ENCODE results near the gene C2CD4C. TPM values are rescaled to one million over a fixed set of nuclear protein-coding genes. Genes with fewer than 3 reads are reported as not detected.

Gene C2CD4C, protein sequence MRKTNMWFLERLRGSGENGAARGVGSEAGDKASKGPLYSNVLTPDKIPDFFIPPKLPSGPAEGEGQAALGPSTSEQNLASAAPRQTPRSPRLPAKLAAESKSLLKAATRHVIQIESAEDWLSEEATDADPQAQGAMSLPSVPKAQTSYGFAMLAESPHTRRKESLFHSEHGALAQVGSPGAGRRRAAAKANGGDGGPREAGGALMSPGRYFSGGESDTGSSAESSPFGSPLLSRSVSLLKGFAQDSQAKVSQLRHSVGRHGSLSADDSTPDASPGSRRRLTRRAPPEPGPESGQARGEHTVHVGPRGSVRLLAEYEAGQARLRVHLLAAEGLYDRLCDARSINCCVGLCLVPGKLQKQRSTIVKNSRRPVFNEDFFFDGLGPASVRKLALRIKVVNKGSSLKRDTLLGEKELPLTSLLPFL
- total RNA-seq = 1 to 10 TPM in 2 of 4 donors, not detected in 2; 2.4 to 2.5 TPM

DNA sequence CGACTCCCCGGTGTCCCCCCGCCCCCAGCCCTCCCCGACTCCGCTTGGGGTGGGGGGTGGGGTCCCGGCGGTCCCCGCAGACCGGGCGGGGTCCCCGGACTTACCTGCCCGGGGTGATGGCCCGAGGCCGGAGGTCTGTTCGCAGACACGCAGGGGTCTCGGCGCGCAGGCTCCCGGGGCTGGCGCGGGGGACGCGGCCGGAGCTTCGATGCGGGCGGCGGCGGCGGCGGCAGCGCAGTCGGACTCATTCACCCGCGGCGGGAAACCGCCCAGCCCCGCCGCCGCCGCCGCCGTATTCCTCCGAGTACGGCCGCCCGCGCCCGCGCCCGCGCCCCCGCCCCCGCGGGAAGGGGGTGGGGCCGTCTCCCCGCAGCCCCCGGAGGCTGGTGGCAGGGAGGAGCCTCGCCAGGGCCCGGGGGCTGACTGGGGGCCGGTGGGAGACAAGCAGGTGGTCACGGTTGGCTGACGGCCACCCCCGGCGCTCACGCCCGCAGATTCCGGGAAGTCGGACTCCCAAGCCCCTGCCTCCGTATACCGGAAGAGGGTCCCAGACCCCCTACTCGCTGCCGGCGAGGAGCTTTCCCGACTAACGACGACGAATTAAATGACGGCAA lies at the start of gene C2CD4C:
Gene C2CD4C, minus strand, starts transcription at position 246 of the 614 bp plus-strand sequence. CDS start 786 bp downstream, outside the sequence.
- H3K27ac ChIP-seq = no peak within 1 kb of the TSS
- TF ChIP-seq CTCF (IDR thresholded peaks at IDR 0.05) (no peak), POLR2A (IDR thresholded peaks at IDR 0.05) (no peak)
- no peaks in the 10 kb centered on the region for H3K36me3 ChIP-seq
- no peak for DNase-seq
- no peaks in the 10 kb centered on the region for H3K9me3 ChIP-seq
- H3K4me1 ChIP-seq = peaks cover 0 to 12% of the 10 kb centered on the region in 2 donors
- peak within 1 kb of the TSS; percentile 31 to 38 for H3K4me3 ChIP-seq
- H3K27me3 ChIP-seq = peaks cover 0 to 7% of the 10 kb centered on the region in 2 donors
- intact Hi-C loops (cut with DNase I; ENCODE audit: low total_unique reads) = no loop called here

DNA sequence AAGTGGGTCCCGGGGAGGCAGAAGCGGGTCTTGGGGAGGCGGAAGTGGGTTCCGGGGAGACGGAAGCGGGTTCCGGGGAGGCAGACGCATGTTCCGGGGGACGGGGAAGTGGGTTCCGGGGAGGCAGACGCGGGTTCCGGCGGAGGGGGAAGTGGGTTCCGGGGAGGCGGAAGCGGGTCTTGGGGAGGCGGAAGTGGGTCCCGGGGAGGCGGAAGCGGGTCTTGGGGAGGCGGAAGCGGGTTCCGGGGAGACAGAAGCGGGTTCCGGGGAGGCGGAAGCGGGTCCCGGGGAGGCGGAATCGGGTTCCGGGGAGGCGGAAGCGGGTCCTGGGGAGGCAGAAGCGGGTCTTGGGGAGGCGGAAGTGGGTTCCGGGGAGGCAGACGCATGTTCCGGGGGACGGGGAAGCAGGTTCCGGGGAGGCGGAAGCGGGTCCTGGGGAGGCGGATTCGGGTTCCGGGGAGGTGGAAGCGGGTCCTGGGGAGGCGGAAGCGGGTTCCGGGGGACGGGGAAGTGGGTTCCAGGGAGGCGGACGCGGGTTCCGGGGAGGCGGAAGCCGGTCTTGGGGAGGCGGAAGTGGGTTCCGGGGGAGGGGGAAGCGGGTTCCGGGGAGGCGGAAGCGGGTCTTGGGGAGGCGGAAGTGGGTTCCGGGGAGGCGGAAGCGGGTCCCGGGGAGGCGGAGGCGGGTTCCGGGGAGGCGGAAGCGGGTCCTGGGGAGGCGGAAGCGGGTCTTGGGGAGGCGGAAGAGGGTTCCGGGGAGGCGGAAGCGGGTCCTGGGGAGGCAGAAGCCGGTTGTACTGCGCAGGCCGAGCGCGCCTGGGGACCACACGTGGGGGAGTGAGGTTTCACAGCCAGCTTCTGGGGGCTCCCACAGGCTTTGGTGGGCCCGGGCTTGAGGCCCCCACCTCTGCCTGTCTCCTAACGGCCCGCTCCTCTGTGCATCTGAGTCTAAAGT lies 49.4 kb upstream of the C2CD4C start:
- intact Hi-C loops (cut with DNase I; ENCODE audit: low total_unique reads) = no loop called here
- Histone ChIP-seq H3K27ac (no peak overlapping the region), H3K36me3 (no peaks in the 10 kb centered on the region), H3K9me3 (no peaks in the 10 kb centered on the region), H3K4me1 (peaks cover 0 to 16% of the 10 kb centered on the region in 2 donors), H3K4me3 (no peak overlapping the region), H3K27me3 (no peaks in the 10 kb centered on the region)
- no peak for DNase-seq
- TF ChIP-seq CTCF (IDR thresholded peaks at IDR 0.05) (no peak), POLR2A (IDR thresholded peaks at IDR 0.05) (no peak)

DNA sequence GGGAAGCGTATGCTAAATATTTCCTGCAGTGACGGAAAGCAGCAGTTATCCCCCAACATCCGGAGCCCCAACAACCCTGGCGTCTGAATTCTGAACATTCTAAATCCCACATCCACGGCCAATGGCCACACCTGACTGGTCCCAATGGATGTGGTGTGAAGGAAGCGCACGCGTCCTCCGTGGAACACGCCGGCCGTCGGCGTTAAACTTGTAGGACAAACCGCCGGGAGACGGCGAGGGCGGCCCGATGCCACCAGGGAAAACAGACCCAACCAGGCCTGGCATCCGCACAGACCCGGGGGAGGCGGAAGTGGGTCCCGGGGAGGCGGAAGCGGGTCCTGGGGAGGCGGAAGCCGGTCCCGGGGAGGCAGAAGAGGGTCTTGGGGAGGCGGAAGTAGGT lies 48.7 kb upstream of the C2CD4C start:
- Histone ChIP-seq H3K36me3 (no peaks in the 10 kb centered on the region), H3K9me3 (no peaks in the 10 kb centered on the region), H3K4me1 (peaks cover 0 to 16% of the 10 kb centered on the region in 2 donors), H3K4me3 (no peak overlapping the region), H3K27me3 (no peaks in the 10 kb centered on the region), H3K27ac (no peak overlapping the region)
- TF ChIP-seq CTCF (IDR thresholded peaks at IDR 0.05) = no peak
- no peak for TF ChIP-seq POLR2A (IDR thresholded peaks at IDR 0.05)
- DNase-seq = no peak
- intact Hi-C loops (cut with DNase I; ENCODE audit: low total_unique reads) = no loop called here

- no peak for TF ChIP-seq CTCF (IDR thresholded peaks at IDR 0.05)
- no peak for TF ChIP-seq POLR2A (IDR thresholded peaks at IDR 0.05)
- H3K27ac ChIP-seq = no peak overlapping the region
- no peaks in the 10 kb centered on the region for H3K27me3 ChIP-seq
- no peaks in the 10 kb centered on the region for H3K36me3 ChIP-seq
- intact Hi-C loops (cut with DNase I; ENCODE audit: low total_unique reads) = no loop called here
- DNase-seq = no peak
- H3K9me3 ChIP-seq = no peaks in the 10 kb centered on the region
- no peak overlapping the region for H3K4me3 ChIP-seq
- H3K4me1 ChIP-seq = peaks cover 0 to 12% of the 10 kb centered on the region in 2 donors
These were observed 47.7 kb upstream of the C2CD4C start for GRCh38 chr19:456547-457110.

Data from uterus (tissue), 4 donors.